H1 (cell line): ENCODE data around the gene HES2. TPM values are rescaled to one million over a fixed set of nuclear protein-coding genes. Genes with fewer than 3 reads are reported as not detected.
"Not testable (repeated sequence)": the region's sequence is repeated elsewhere in the genome, so short reads cannot be mapped to it uniquely, and the experiment has no call there.

Experiments used
- CTCF ChIA-PET: fragments of 300-600 bp; sonication (Branson Sonifier 250); formaldehyde crosslinking; loops from one replicate; lab custom pipeline; 2021; ENCODE audit not compliant: partially characterized antibody; lab: Charles Lee
- POLR2A ChIA-PET: fragments of 300-600 bp; sonication (Branson Sonifier 250); formaldehyde crosslinking; loops from one replicate; lab custom pipeline; 2021; ENCODE audit warnings: inconsistent platforms; ENCODE audit not compliant: partially characterized antibody; lab: Charles Lee
- DNase-seq, 2 experiments: peaks; one replicate each; pipeline versions ENCODE4 v3.0.0 to v3.0.0-alpha.2; 2010 to 2022; ENCODE audit warnings: low spot score in 2 of 2, low read depth in 1 of 2, mixed read lengths in 1 of 2
- FAIRE-seq: peaks from 2 replicates; lab custom pipeline; 2011; peaks lifted over from hg19 to GRCh38; lab: Jason Lieb, UNC
- H2AFZ ChIP-seq: 2 replicates; pipeline ENCODE4 v1.8.1; 2012; ENCODE audit warnings: low read length, inconsistent platforms
- H2AK5ac ChIP-seq: 2 replicates; pipeline ENCODE4 v1.6.1; 2013; ENCODE audit warnings: low read depth, low read length
- H2BK120ac ChIP-seq: replicated peaks from 2 replicates; pipeline ENCODE3; 2013; ENCODE audit warnings: low read depth, low read length, inconsistent platforms
- H2BK12ac ChIP-seq: 2 replicates; pipeline ENCODE4 v1.6.1; 2013; ENCODE audit warnings: low read depth, low read length
- H2BK15ac ChIP-seq: 2 replicates; pipeline ENCODE4 v1.6.1; 2013; ENCODE audit warnings: low read length
- H2BK20ac ChIP-seq: 2 replicates; pipeline ENCODE4 v1.6.1; 2013; ENCODE audit warnings: low read length
- H2BK5ac ChIP-seq: 2 replicates; pipeline ENCODE4 v1.6.1; 2013; ENCODE audit warnings: low read depth, low read length
- H3K14ac ChIP-seq: 2 replicates; pipeline ENCODE4 v1.6.1; 2013; ENCODE audit warnings: inconsistent platforms; ENCODE audit not compliant: insufficient read length
- H3K18ac ChIP-seq: 2 replicates; pipeline ENCODE4 v1.6.1; 2013; ENCODE audit warnings: low read length; ENCODE audit errors: extremely low read depth
- H3K23ac ChIP-seq: 2 replicates; pipeline ENCODE4 v1.6.1; 2013; ENCODE audit warnings: inconsistent platforms; ENCODE audit not compliant: insufficient read length
- H3K23me2 ChIP-seq: 2 replicates; pipeline ENCODE4 v1.6.1; 2013; ENCODE audit warnings: low read depth, low read length
- H3K27ac ChIP-seq: 2 replicates; pipeline ENCODE4 v1.6.1; 2011; ENCODE audit warnings: low read depth, low read length, inconsistent platforms
- H3K27me3 ChIP-seq, 4 experiments: replicated peaks in 1 of 4; 1 replicate in 1 of 4; 2 replicates in 3 of 4; pipeline versions ENCODE4 v1.6.1 to v1.8.1; 2011 to 2013; ENCODE audit warnings: low read length in 3 of 4, mild to moderate bottlenecking in 3 of 4, inconsistent platforms in 2 of 4, mixed read lengths in 2 of 4, moderate library complexity in 1 of 4; ENCODE audit not compliant: control insufficient read depth in 3 of 4, insufficient read depth in 3 of 4; ENCODE audit errors: extremely low read depth in 1 of 4
- H3K36me3 ChIP-seq, 4 experiments: 2 replicates each; pipeline versions ENCODE4 v1.6.1 to v1.8.1; 2011 to 2013; ENCODE audit warnings: mild to moderate bottlenecking in 4 of 4, low read length in 3 of 4, moderate library complexity in 2 of 4, control low read depth in 1 of 4, inconsistent platforms in 1 of 4; ENCODE audit not compliant: insufficient read depth in 4 of 4, control insufficient read depth in 2 of 4
- H3K4ac ChIP-seq: replicated peaks from 2 replicates; pipeline ENCODE3; 2013; ENCODE audit warnings: low read length, low read depth, mixed read lengths, inconsistent platforms; ENCODE audit not compliant: insufficient read length
- H3K4me1 ChIP-seq, 4 experiments: replicated peaks in 1 of 4; 1 replicate in 1 of 4; 2 replicates in 3 of 4; pipeline versions ENCODE4 v1.6.1 to v1.8.1; 2011 to 2013; ENCODE audit warnings: low read length in 3 of 4, inconsistent platforms in 2 of 4, mixed read lengths in 1 of 4; ENCODE audit not compliant: insufficient read depth in 4 of 4, control insufficient read depth in 3 of 4
- H3K4me2 ChIP-seq, 2 experiments: 2 replicates each; pipeline versions ENCODE4 v1.6.1 to v1.8.1; 2011 to 2013; ENCODE audit warnings: low read depth in 2 of 2, low read length in 2 of 2, control low read depth in 1 of 2, inconsistent platforms in 1 of 2, mild to moderate bottlenecking in 1 of 2; ENCODE audit not compliant: insufficient read depth in 1 of 2
- H3K4me3 ChIP-seq, 4 experiments: fragments of 200-600, 300-600 bp in 1 of 4; sonication (generic), shearing (Covaris generic), sonication (Bioruptor Twin) in 1 of 4; 2 replicates each; pipeline versions ENCODE4 v1.5.1 to v1.8.1; 2011 to 2016; ENCODE audit warnings: low read length in 4 of 4, low read depth in 3 of 4, control low read depth in 2 of 4, inconsistent platforms in 2 of 4, mild to moderate bottlenecking in 2 of 4, mixed read lengths in 1 of 4, moderate library complexity in 1 of 4; ENCODE audit not compliant: insufficient read depth in 2 of 4; ENCODE audit errors: extremely low read depth in 1 of 4
- H3K56ac ChIP-seq: replicated peaks from 2 replicates; pipeline ENCODE3; 2013; ENCODE audit warnings: low read depth, mild to moderate bottlenecking, mixed read lengths, low read length, inconsistent platforms; ENCODE audit not compliant: insufficient read length
- H3K79me1 ChIP-seq: 2 replicates; pipeline ENCODE4 v1.6.1; 2013; ENCODE audit warnings: low read depth, low read length, control low read depth
- H3K79me2 ChIP-seq, 2 experiments: 2 replicates each; pipeline versions ENCODE4 v1.6.1 to v1.8.1; 2012 to 2013; ENCODE audit warnings: low read length in 2 of 2, mild to moderate bottlenecking in 2 of 2, inconsistent platforms in 1 of 2; ENCODE audit not compliant: insufficient read depth in 2 of 2, control insufficient read depth in 1 of 2
- H3K9ac ChIP-seq, 4 experiments: replicated peaks in 1 of 4; 1 replicate in 1 of 4; 2 replicates in 3 of 4; pipeline versions ENCODE4 v1.6.1 to v1.8.1; 2011 to 2013; ENCODE audit warnings: low read depth in 3 of 4, low read length in 3 of 4, control low read depth in 2 of 4, mild to moderate bottlenecking in 2 of 4, moderate library complexity in 2 of 4, inconsistent platforms in 1 of 4; ENCODE audit errors: extremely low read depth in 1 of 4
- H3K9me3 ChIP-seq, 2 experiments: 2 replicates each; pipeline versions ENCODE4 v1.6.1 to v1.8.1; 2012 to 2013; ENCODE audit warnings: mild to moderate bottlenecking in 2 of 2, moderate library complexity in 2 of 2, control low read depth in 1 of 2, inconsistent platforms in 1 of 2, low read depth in 1 of 2, low read length in 1 of 2, mixed read lengths in 1 of 2; ENCODE audit not compliant: insufficient read depth in 2 of 2
- H4K20me1 ChIP-seq, 2 experiments: replicated peaks in 1 of 2; 2 replicates each; pipeline versions ENCODE3 to v1.8.1; 2011 to 2013; ENCODE audit warnings: inconsistent platforms in 2 of 2, low read length in 2 of 2, mild to moderate bottlenecking in 1 of 2; ENCODE audit not compliant: insufficient read depth in 2 of 2, control insufficient read depth in 1 of 2
- H4K5ac ChIP-seq: 2 replicates; pipeline ENCODE4 v1.6.1; 2013; ENCODE audit warnings: low read length, low read depth, mixed read lengths, inconsistent platforms; ENCODE audit not compliant: insufficient read length
- H4K8ac ChIP-seq: 2 replicates; pipeline ENCODE4 v1.8.0; 2013; ENCODE audit warnings: mild to moderate bottlenecking, moderate library complexity, low read length, inconsistent platforms; ENCODE audit not compliant: insufficient read depth; ENCODE audit errors: extremely low read depth
- H4K91ac ChIP-seq: replicated peaks from 2 replicates; pipeline ENCODE3; 2013; ENCODE audit warnings: low read length, mixed read lengths, inconsistent platforms; ENCODE audit not compliant: insufficient read length
- WGBS, 2 experiments: shearing (Covaris generic) in 1 of 2; methylation state at CpG; one replicate each; pipeline versions ENCODE4 v1.1.6 to v1.1.7; 2013 to 2015; ENCODE audit warnings: low lambda C conversion rate in 2 of 2, mixed read lengths in 2 of 2, inconsistent platforms in 1 of 2, low coverage in 1 of 2, missing lambda C conversion rate in 1 of 2; ENCODE audit not compliant: insufficient replicate concordance in 2 of 2, insufficient coverage in 1 of 2, insufficient read length in 1 of 2; ENCODE audit errors: extremely low coverage in 1 of 2, missing lambda C conversion rate in 1 of 2; 5-methylcytosine and 5-hydroxymethylcytosine counted together
- polyA plus RNA-seq, 7 experiments: library from polyadenylated mRNA; depleted of rRNA in 3 of 7; stranded (reverse) in 5 of 7; unstranded in 2 of 7; fragments of >200 nt in 5 of 7; fragments of 200-250 nt in 2 of 7; gene quantifications; 1 replicate in 5 of 7; 2 replicates in 1 of 7; 4 replicates in 1 of 7; pipeline versions ENCODE4 v1.2.1 to v1.2.3, GENCODE V29; 2011 to 2013; ENCODE audit warnings: missing spikeins in 2 of 7, mixed read lengths in 2 of 7
- total RNA-seq: library from RNA; stranded (reverse); fragmentation: NEBNext Ultra II Directional; extraction: Animal tissue kit (Norgen Biotek cat#: 25700); gene quantifications from 2 replicates; pipeline ENCODE4 v1.2.1, GENCODE V29; 2021

The HES2 gene
- total and polyA plus RNA-seq, 2 of the 8 experiments (the other 6 are each of a cell fraction or from before 2014, with no cell fraction given): 0.15 to 0.53 TPM

- 0 out of 2 replicates have a peak overlapping the region, but pooled peaks have one; percentile 80 for H2BK12ac ChIP-seq
- DNase-seq, H3K18ac ChIP-seq, FAIRE-seq, H3K14ac ChIP-seq, H2AK5ac ChIP-seq, H3K79me1 ChIP-seq, H3K4me3 ChIP-seq, H3K56ac ChIP-seq, H4K5ac ChIP-seq, H4K8ac ChIP-seq, H3K23ac ChIP-seq, H4K91ac ChIP-seq, H2BK5ac ChIP-seq, H3K4ac ChIP-seq, H2BK20ac ChIP-seq, H4K20me1 ChIP-seq, H3K9ac ChIP-seq, H2AFZ ChIP-seq, H3K27ac ChIP-seq, H3K79me2 ChIP-seq, H2BK15ac ChIP-seq, H3K9me3 ChIP-seq, H3K36me3 ChIP-seq, H3K4me2 ChIP-seq, H2BK120ac ChIP-seq: not testable (repeated sequence)
- H3K4me1 ChIP-seq: peaks cover 3 to 28% (median 16%) of the 10 kb centered on the region in 4 experiments
- peaks cover 0 to 14% (median 9%) of the 10 kb centered on the region in 4 experiments; a peak in 5 of 7 replicates for H3K27me3 ChIP-seq
- CTCF ChIA-PET: interaction anchor here (0.7 to 18.8 kb wide), 13 partner anchors 7 to 206 kb away, joined by 3 to 321 read pairs (median 4); partner anchors contain the start of genes HES2 and PLEKHG5
- 90% methylated on average over 4 of the region's 4 CpGs; no CpG with 5 or more reads in 1 of the 2 experiments for WGBS, 2 experiments
- H3K23me2 ChIP-seq: peaks cover 11% of the 10 kb centered on the region; the same call in 1 of the 2 replicates
- POLR2A ChIA-PET: interaction anchor here (1.0 to 12.2 kb wide), 2 partner anchors 18 to 25 kb away, joined by 3 to 123 read pairs; partner anchors contain the start of gene TNFRSF25
Measured at GRCh38 chr1:6445929-6446328, 26.2 kb upstream of the HES2 start.
